GM19463 (cell line): Measurements from ENCODE around the gene ACYP2.
"Not testable (repeated sequence)": the region's sequence is repeated elsewhere in the genome, so short reads cannot be mapped to it uniquely, and the experiment has no call there.

Experiments used
- ATAC-seq: cut with Tn5 transposase; IDR thresholded peaks from one replicate; pipeline ENCODE4 v1.9.1; 2021; ENCODE audit warnings: mild to moderate bottlenecking, moderate library complexity; ENCODE audit not compliant: unreplicated experiment

The ACYP2 gene

DNA sequence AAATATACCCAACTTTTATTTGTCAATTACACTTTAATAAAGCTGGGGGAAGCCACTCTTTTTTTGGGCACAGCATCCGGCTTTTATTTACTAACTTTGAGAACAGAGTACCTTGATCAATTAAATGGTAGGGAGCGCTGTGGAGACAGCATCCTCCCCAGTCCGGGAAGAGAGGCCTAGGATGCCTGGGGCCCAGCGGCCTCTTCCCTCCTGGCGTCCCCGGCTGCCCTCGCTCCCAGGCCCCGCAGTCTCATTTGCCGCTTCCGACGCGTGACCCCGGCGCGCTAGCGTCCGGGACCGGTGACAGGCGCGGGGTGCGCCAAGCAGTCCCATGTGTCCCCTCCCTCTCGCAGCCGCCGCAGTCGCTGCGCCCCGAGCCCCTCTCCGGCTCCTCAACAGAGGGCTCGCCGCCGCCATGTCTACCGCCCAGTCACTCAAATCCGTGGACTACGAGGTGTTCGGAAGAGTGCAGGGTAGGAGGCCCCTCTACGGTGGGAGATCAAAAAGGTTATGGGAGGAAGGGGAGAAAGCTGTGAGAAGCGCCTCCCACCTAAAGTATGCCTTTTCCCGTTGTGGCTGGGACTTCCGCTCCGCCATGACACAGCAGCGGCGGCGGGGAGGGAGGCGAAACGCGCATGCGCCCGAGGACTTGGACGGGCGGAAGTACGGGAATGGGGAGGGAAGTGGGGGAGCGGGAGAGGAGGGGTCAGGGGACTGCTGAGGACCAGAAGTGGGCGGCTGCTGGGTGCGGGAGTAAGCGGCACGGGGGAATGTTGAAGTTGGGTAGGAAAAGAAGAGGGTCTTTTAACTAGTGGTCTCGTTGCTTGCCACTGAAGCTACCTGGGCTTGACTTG lies at the start of gene ACYP2:
TSS of gene ACYP2 (plus strand) at position 332 of the 854 bp plus-strand sequence.
- peak; percentile 90 for ATAC-seq

DNA sequence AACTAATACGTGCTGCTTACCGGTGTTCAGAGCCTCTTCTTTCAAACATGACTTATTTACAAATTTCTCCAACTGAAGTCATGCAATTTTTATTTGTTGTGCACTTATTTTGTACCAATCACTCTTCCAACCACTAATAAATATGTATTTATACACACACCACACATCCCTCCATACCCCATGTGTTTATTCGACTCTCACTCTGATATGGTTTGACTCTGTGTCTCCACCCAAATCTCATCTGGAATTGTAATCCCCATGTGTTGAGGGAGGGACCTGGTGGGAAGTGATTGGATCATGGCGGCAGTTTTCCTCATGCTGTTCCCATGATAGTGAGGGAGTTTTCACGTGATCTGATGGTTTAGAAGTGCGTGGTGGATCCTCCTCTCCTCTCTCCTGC lies 49.5 kb upstream of the ACYP2 start:
- no peak for ATAC-seq

GRCh38 chr2:54067851-54068375 lies 47.5 kb upstream of the ACYP2 start:
- ATAC-seq, result no peak

DNA sequence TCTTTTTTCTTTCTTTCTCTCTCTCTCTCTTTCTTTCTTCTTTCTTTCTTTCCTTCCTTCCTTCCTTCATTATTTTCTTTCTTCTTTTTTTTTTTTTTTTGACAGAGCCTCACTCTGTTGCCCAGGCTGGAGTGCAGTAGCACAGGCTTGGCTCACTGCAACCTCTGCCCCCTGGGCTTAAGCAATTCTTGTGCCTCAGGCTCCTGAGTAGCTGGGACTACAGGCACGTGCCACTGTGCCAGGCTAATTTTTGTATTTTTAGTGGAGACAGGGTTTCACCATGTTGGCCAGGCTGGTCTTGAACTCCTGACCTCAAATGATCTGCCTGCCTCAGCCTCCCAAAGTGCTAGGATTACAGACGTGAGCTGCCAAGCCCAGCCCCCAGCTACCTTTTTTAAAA lies 42.9 kb upstream of the ACYP2 start:
- ATAC-seq, result not testable (repeated sequence)

DNA sequence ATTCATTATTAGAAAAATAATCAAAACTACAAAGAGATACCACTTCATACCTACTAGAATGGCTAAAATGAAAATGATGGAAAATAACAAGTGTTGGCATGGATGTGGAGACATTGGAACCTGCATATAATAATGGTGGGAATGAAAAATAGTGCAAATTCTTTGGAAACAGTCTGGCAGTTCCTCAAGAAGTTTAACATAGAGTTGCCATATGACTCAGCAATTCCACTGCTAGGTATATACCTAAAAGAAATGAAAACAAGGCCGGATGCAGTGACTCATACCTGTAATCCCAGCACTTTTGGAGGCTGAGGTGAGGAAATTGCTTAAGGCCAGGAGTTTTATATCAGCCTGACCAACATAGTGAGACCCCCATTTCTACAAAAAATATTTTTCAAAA lies 41.6 kb upstream of the ACYP2 start:
- no peak for ATAC-seq

GRCh38 chr2:54074606-54075341 lies 40.6 kb upstream of the ACYP2 start:
- no peak for ATAC-seq

DNA sequence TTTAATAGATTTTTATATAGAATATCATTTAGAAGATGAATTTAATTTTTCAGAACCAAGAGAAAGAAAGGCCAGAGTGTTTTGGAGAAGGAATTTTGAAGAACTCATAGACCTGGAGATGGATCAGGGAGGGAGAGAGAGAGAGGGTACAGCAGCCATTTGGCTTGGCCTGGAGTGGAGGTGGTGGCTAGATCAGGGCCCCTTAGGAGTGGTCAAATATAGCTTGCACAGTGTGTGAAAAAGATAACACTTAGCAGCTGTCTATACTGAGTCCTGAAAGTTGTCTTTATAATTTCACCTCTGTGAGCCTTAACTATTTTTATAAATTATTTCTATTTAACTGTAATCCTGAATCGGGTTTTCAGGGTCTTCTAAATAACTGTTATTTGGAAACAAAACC lies 38.8 kb upstream of the ACYP2 start:
- ATAC-seq, result no peak

- ATAC-seq, result no peak
Observed at GRCh38 chr2:54077088-54077900, 38.1 kb upstream of the ACYP2 start.

GRCh38 chr2:54079331-54079730 lies 36.1 kb upstream of the ACYP2 start:
- ATAC-seq, result no peak

- ATAC-seq, result peak; percentile 90
Observed at GRCh38 chr2:54081574-54081973, 33.8 kb upstream of the ACYP2 start.

- no peak for ATAC-seq
Observed at GRCh38 chr2:54083021-54083420, 32.4 kb upstream of the ACYP2 start.

- ATAC-seq, result no peak
Observed at GRCh38 chr2:54083445-54083844, 32.0 kb upstream of the ACYP2 start.

DNA sequence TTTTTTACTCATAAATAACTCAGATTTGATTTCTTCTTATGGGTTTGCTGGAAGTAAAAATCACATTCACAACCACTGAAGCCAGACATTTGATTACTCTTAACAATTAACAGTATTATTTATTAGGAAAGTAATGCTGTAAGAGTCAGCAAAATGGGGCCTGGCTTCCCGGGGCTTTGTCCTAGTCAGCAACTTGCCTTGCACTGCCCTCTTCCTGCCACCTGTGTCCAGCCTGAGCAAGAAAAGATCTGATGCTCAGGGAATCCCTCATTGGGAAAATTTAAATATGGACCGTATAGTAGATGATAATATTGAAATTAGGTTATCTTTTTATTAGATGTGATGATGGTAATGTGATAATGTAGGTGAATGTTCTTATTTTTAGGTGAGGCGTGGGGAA lies 30.8 kb upstream of the ACYP2 start:
- no peak for ATAC-seq

DNA sequence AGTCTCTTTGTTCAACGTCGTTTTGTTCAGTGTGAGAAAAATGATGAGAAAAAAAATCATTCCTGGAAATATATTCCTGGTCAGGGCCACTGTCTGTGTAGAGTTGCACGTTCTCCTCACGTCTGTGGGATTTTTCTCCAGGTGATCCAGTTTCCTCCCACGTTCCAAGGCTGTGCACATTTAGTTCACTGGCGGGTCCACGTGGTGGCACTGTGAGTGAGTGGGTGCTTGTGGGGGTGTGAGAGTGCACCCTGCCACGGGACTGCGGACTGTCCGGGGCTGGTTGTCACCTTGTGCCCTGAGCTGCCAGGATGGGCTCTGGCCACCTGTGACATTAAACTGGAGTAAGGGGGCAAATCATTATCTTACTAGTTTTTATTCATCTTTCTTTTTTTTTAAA lies 30.3 kb upstream of the ACYP2 start:
- no peak for ATAC-seq

GRCh38 chr2:54086157-54086556 lies 29.3 kb upstream of the ACYP2 start:
- ATAC-seq, result no peak

GRCh38 chr2:54088191-54088634 lies 27.2 kb upstream of the ACYP2 start:
- no peak for ATAC-seq

DNA sequence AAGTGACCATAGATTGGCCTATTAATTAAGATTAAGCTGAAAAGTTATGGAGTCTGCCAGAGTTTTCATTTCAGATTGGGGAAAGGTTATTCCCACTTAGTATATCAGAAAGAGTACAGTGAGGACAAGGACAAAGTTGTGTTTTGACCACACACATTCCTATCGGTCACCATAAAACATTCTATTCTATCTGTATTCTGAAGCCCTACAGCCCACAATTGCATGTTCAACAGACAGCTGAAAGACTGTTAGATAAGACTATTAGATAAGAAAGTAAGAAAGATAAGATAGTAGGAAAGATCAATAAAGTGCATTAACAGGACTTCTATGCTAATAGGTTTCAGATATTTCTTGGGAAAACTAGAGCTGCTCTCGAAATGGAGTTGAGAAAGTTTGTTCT lies 26.7 kb upstream of the ACYP2 start:
- ATAC-seq, result no peak

DNA sequence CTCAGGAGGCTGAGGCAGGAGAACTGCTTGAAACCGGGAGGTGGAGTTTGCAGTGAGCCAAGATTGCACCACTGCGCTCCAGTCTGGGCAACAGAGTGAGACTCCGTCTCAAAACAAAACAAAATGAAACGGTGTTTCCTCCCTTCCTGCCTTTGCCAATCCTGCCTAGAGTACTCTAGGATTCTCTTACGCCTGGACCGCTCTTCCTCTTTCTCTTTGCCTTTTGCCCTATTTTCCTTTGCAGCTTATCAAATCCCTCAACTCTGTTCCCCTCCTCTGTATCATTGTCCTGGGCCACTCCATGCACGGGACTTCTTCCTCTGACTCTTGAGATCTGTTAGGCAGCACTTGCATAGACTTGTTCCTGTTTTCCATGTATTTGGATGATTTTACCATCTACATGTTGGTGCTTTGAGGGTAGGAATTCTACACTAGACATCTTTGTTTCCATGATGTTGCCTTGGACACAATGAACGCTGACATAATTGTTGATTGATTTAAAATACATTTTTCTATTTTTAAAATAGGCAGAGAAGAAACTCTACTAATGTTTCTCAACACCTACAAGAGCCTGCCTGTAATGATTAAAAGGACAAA lies 24.8 kb upstream of the ACYP2 start:
- ATAC-seq, result no peak

DNA sequence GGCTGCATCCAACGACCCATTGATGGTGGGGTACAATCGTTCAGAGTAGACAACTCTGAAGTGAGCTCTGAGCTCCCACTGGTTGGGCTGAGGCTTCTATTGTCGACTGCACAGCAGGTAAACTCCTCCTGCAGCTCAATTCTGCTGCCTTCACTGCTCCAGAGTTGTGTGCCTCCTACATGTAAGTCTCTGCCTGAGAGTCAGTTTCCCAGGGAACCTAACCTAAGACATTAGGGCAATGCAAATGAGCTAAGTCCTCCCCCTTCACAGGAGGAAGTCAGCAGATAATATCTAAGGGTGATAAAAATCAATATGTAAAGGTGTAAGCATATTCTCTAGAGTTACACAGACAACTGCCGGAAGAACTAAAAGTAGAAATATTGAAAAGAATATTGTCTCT lies 22.5 kb upstream of the ACYP2 start:
- ATAC-seq, result peak; percentile 60

GRCh38 chr2:54095406-54095805 lies 20.0 kb upstream of the ACYP2 start:
- not testable (repeated sequence) for ATAC-seq

DNA sequence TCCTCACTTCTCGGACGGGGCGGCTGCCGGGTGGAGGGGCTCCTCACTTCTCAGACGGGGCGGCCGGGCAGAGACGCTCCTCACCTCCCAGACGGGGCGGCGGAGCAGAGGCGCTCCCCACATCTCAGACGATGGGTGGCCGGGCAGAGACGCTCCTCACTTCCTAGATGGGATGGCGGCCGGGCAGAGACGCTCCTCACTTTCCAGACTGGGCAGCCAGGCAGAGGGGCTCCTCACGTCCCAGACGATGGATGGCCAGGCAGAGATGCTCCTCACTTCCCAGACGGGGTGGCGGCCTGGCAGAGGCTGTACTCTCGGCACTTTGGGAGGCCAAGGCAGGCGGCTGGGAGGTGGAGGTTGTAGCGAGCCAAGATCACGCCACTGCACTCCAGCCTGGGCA lies 19.3 kb upstream of the ACYP2 start:
- ATAC-seq, result not testable (repeated sequence)
